ENCODE data around the gene IL33. TPM values are rescaled to one million over a fixed set of nuclear protein-coding genes. Genes with fewer than 3 reads are reported as not detected.

IL33 gene
- total RNA-seq, 1 experiment from 2014 or later = not detected

- TF ChIP-seq MAX (IDR thresholded peaks at IDR 0.05) (no peak), SIN3A (IDR thresholded peaks at IDR 0.05; ENCODE audit: low read depth) (no peak), POLR2A (IDR thresholded peaks at IDR 0.05; ENCODE audit: borderline replicate concordance, extremely low read depth, insufficient read depth, insufficient read length) (no peak), EZH2 (IDR thresholded peaks at IDR 0.05) (no peak), EGR1 (IDR thresholded peaks at IDR 0.05; ENCODE audit: low read depth) (no peak), ELF1 (IDR thresholded peaks at IDR 0.05; ENCODE audit: borderline replicate concordance, low read depth) (no peak), RAD21 (IDR thresholded peaks at IDR 0.05; ENCODE audit: low read depth) (no peak), YY1 (IDR thresholded peaks at IDR 0.05; ENCODE audit: extremely low read depth, insufficient replicate concordance, low read depth, low read length) (no peak), JUND (IDR thresholded peaks at IDR 0.05) (no peak), CEBPB (IDR thresholded peaks at IDR 0.05; ENCODE audit: low read depth) (no peak)
These were observed 9.0 kb downstream of the IL33 start (continued) for GRCh38 chr9:6224393-6225154.

- Histone ChIP-seq H4K20me1 (ENCODE audit: insufficient read depth) (no peaks in the 10 kb centered on the region), H3K9ac (ENCODE audit: low read length) (no peak overlapping the region), H3K36me3 (ENCODE audit: control insufficient read depth in 1 of 2, insufficient read depth in 2 of 2, low read length in 2 of 2) (no peaks in the 10 kb centered on the region), H3K9me3 (ENCODE audit: control insufficient read depth in 1 of 2, insufficient read depth in 1 of 2, low read depth in 1 of 2, low read length in 2 of 2) (no peaks in the 10 kb centered on the region), H3K4me1 (ENCODE audit: control insufficient read depth in 1 of 2, insufficient read depth in 2 of 2, low read length in 2 of 2) (no peaks in the 10 kb centered on the region), H3K4me2 (ENCODE audit: low read length) (no peak overlapping the region), H3K9me2 (ENCODE audit: insufficient read depth) (no peaks in the 10 kb centered on the region), H3K27me3 (ENCODE audit: insufficient read depth, low read length) (no peaks in the 10 kb centered on the region), H3K79me2 (ENCODE audit: insufficient read depth, low read length) (no peaks in the 10 kb centered on the region), H3K27ac (ENCODE audit: low read depth, low read length) (no peak overlapping the region), H3K4me3 (replicated peaks in 1 of 2; ENCODE audit: low read depth in 1 of 2, low read length in 2 of 2) (no peak overlapping the region), H2AFZ (ENCODE audit: low read depth, low read length, poor library complexity, severe bottlenecking) (no peak overlapping the region)
- ChIA-PET POLR2A (no interaction called here), RAD21 (ENCODE audit: low non-redundant PET in 1 of 2, low total read pairs in 2 of 2, uncharacterized antibody in 2 of 2, unreplicated experiment in 2 of 2) (no interaction called here), CTCF (no interaction called here)
- intact Hi-C loops (cut with micrococcal nuclease) = no loop called here
- TF ChIP-seq CEBPB (IDR thresholded peaks at IDR 0.05; ENCODE audit: low read depth) = no peak
- TF ChIP-seq ZBTB33 (IDR thresholded peaks at IDR 0.05; ENCODE audit: extremely low read depth, insufficient replicate concordance, low read length) = no peak
- TF ChIP-seq POLR2AphosphoS5 (IDR thresholded peaks at IDR 0.05; ENCODE audit: low read depth, low read length) = no peak
- no peak for TF ChIP-seq YY1 (IDR thresholded peaks at IDR 0.05; ENCODE audit: extremely low read depth, insufficient replicate concordance, low read depth, low read length)
- no peak for TF ChIP-seq ATF3 (IDR thresholded peaks at IDR 0.05)
- TF ChIP-seq ELF1 (IDR thresholded peaks at IDR 0.05; ENCODE audit: borderline replicate concordance, low read depth) = no peak
- TF ChIP-seq ZNF274 (IDR thresholded peaks at IDR 0.05; ENCODE audit: low read depth, low read length) = no peak
- TF ChIP-seq RAD21 (IDR thresholded peaks at IDR 0.05; ENCODE audit: low read depth) = no peak
- TF ChIP-seq CBX3 (IDR thresholded peaks at IDR 0.05; ENCODE audit: low read depth) = no peak
- no TSS peak for BruUV-seq (replicated peaks)
- no peak for ATAC-seq
- DNase-seq (ENCODE audit: low read depth, low spot score) = no peak
These were observed 11.1 kb downstream of the IL33 start for GRCh38 chr9:6226696-6227095.

Measured in HCT116 (cell line).